ENCODE data around the gene ZNF275. TPM values are rescaled to one million over a fixed set of nuclear protein-coding genes. Genes with fewer than 3 reads are reported as not detected.

The ZNF275 gene
- total RNA-seq, 2 experiments from 2014 or later: 14.2 to 14.7 TPM

DNA sequence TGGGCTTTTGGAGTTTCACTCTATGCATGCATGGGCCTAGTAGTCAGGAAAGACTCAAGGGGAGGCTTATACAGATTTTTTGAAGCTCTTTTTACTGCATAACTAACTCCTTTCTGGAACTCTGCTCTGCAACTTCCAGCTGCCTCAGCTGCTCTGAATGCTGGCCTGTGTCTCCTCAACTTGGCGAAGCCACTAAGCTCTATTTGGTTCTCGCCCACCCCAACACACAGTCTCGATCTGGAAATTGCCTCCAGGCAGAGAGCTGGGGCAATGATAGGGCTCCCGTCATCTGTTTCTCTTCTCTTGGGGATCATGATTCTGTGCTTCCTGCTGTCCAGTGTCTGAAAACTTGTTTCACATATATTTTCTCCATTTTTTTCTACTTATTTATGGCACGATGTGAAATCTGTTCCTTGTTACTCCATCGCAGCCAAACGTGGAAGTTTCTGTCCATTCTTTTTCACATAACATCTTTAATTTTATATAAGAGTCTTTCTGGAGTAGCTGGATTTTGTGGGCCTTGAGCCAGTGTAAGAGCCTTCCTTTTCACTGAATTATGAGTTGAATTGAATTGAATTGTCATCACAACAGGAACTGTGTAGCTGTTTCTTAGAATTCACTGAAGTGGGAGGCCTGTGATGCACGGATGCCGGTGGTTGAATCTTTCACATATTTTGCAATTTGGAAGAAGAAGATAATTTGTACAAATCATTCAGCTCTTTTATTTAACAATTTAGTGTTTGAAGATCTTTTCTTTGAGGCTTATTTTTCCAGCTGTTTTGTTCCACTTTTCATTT, 9.0 kb downstream of the ZNF275 start:
- TF ChIP-seq, protein P1, sequence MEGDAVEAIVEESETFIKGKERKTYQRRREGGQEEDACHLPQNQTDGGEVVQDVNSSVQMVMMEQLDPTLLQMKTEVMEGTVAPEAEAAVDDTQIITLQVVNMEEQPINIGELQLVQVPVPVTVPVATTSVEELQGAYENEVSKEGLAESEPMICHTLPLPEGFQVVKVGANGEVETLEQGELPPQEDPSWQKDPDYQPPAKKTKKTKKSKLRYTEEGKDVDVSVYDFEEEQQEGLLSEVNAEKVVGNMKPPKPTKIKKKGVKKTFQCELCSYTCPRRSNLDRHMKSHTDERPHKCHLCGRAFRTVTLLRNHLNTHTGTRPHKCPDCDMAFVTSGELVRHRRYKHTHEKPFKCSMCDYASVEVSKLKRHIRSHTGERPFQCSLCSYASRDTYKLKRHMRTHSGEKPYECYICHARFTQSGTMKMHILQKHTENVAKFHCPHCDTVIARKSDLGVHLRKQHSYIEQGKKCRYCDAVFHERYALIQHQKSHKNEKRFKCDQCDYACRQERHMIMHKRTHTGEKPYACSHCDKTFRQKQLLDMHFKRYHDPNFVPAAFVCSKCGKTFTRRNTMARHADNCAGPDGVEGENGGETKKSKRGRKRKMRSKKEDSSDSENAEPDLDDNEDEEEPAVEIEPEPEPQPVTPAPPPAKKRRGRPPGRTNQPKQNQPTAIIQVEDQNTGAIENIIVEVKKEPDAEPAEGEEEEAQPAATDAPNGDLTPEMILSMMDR (IDR thresholded peaks at IDR 0.05): no peak
- Mint-ChIP-seq H3K4me1 (ENCODE audit: low read depth) (peaks cover 50% of the 10 kb centered on the region), H3K27me3 (no peaks in the 10 kb centered on the region), H3K36me3 (ENCODE audit: low read depth) (peaks cover 81% of the 10 kb centered on the region), H3K27ac (peak overlapping the region; percentile 92), H3K9me3 (peaks cover 3% of the 10 kb centered on the region), H3K4me3 (peak overlapping the region; percentile 48)
- ChIA-PET CTCF (interaction anchor here (1.2 to 1.8 kb wide), 2 partner anchors 17 to 402 kb away, joined by 3 to 5 read pairs; no protein-coding TSS in a partner anchor), POLR2A (interaction anchor here (0.8 to 1.1 kb wide), 2 partner anchors 11 to 23 kb away, joined by 3 to 4 read pairs; no protein-coding TSS in a partner anchor)
- peak; percentile 33 for DNase-seq
- intact Hi-C loops (cut with micrococcal nuclease): no loop called here
- ATAC-seq: peak; percentile 74

DNA sequence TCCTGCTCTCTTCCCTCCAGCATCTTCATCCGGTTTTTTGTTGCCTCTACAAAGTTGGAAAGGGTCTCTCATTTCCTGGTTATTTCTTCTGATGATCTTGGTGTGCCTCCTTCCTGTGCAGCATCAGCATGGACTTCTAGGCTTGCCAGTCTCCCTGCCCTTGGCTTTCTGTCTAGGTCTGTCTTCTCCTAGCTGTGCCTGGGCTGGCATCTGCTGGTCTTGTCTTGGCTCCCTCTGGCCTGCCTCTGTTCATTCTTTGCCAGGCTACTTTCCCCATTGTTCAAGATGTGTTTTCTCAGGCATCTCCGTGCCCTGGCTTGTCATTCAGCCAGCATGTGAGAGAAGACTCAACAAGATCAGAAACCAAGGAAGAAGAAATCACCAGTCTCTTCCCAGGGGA, 9.7 kb downstream of the ZNF275 start:
- DNase-seq: no peak
- POLR2A ChIA-PET: interaction anchor here (1.1 kb wide), 1 partner anchor 10 kb away, joined by 4 read pairs; no protein-coding TSS in a partner anchor
- no peak for ATAC-seq
- TF ChIP-seq, protein P1 (IDR thresholded peaks at IDR 0.05): no peak
- CTCF ChIA-PET: interaction anchor here (1.2 to 1.8 kb wide), 2 partner anchors 16 to 403 kb away, joined by 3 to 5 read pairs; no protein-coding TSS in a partner anchor
- intact Hi-C loops (cut with micrococcal nuclease): no loop called here
- peaks cover 79% of the 10 kb centered on the region for H3K36me3 Mint-ChIP-seq (ENCODE audit: low read depth)
- H3K4me1 Mint-ChIP-seq (ENCODE audit: low read depth): peaks cover 44% of the 10 kb centered on the region
- H3K9me3 Mint-ChIP-seq: peaks cover 3% of the 10 kb centered on the region
- H3K27ac Mint-ChIP-seq: peak overlapping the region; percentile 92
- H3K4me3 Mint-ChIP-seq: peak overlapping the region; percentile 48
- no peaks in the 10 kb centered on the region for H3K27me3 Mint-ChIP-seq

DNA sequence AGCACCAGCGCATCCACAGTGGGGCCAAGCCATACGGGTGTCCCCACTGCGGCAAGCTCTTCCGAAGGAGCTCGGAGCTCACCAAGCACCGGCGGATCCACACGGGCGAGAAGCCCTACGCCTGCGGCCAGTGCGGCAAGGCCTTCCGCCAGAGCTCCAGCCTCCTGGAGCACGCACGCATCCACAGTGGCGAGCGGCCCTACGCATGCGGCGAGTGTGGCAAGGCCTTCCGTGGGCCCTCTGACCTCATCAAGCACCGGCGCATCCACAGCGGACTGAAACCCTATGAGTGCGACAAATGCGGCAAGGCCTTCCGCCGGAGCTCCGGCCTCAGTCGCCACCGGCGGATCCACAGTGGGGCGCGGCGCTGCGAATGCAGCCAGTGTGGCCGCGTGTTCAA, 13.6 kb downstream of the ZNF275 start:
- CTCF ChIA-PET: no interaction called here
- Mint-ChIP-seq H3K27ac (no peak overlapping the region), H3K4me1 (ENCODE audit: low read depth) (peaks cover 28% of the 10 kb centered on the region), H3K36me3 (ENCODE audit: low read depth) (peaks cover 59% of the 10 kb centered on the region), H3K9me3 (no peaks in the 10 kb centered on the region), H3K27me3 (no peaks in the 10 kb centered on the region), H3K4me3 (no peak overlapping the region)
- POLR2A ChIA-PET: no interaction called here
- no peak for ATAC-seq
- TF ChIP-seq, protein P1 (IDR thresholded peaks at IDR 0.05): no peak
- intact Hi-C loops (cut with micrococcal nuclease): no loop called here
- DNase-seq: no peak

DNA sequence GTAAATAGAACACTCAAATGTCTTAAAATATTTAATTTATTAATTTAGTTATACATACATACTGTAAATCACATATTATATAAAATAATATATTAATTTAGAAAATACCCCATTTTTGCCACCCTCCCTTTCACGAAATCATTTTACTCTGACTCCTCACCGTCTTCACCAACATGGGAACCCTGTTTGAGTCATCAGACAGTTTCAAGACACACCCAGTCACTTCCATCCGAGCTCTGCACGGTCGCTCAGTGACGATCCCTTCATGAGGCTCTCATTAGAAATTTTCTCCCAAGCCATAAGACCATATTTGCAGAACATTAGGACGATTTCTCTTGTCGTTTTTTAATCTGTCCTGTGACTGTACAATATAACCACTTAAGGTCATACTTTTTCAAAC, 14.5 kb downstream of the ZNF275 start:
- no peak overlapping the region for H3K27ac Mint-ChIP-seq
- intact Hi-C loops (cut with micrococcal nuclease): no loop called here
- TF ChIP-seq, protein P1 (IDR thresholded peaks at IDR 0.05): no peak
- peaks cover 19% of the 10 kb centered on the region for H3K4me1 Mint-ChIP-seq (ENCODE audit: low read depth)
- POLR2A ChIA-PET: no interaction called here
- no peaks in the 10 kb centered on the region for H3K9me3 Mint-ChIP-seq
- H3K4me3 Mint-ChIP-seq: no peak overlapping the region
- no peak for DNase-seq
- ATAC-seq: no peak
- H3K36me3 Mint-ChIP-seq (ENCODE audit: low read depth): peaks cover 52% of the 10 kb centered on the region
- H3K27me3 Mint-ChIP-seq: no peaks in the 10 kb centered on the region
- CTCF ChIA-PET: no interaction called here

DNA sequence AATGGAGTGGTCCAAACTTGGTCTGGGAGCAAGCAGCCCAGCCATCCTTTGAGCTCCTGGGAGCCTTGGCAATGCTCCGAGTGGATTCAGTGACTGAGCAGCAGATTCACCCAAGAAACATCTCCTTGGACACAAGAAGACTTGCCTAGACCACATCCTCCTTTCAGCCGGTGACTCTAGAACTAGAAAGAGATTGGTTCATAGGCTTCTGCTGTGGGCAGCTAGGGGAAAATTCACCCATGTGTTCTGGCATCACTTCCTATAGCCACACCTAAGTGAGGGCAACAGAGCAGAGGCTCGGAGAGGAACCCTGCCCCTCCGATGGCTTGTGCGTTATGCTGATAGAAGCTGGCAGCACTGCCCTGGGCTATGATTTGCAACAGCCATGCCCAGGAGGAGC, 16.0 kb downstream of the ZNF275 start:
- Mint-ChIP-seq H3K27me3 (no peaks in the 10 kb centered on the region), H3K27ac (peak overlapping the region; percentile 38), H3K4me3 (no peak overlapping the region), H3K4me1 (ENCODE audit: low read depth) (peaks cover 10% of the 10 kb centered on the region), H3K9me3 (no peaks in the 10 kb centered on the region), H3K36me3 (ENCODE audit: low read depth) (peaks cover 39% of the 10 kb centered on the region)
- POLR2A ChIA-PET: no interaction called here
- DNase-seq: no peak
- CTCF ChIA-PET: no interaction called here
- TF ChIP-seq, protein P1 (IDR thresholded peaks at IDR 0.05): no peak
- intact Hi-C loops (cut with micrococcal nuclease): no loop called here
- ATAC-seq: peak; percentile 45
